Measurements from ENCODE around the gene EPB41L1. TPM values are rescaled to one million over a fixed set of nuclear protein-coding genes. Genes with fewer than 3 reads are reported as not detected.

EPB41L1 gene
- total RNA-seq, 3 donors from 2014 or later (not counting 1 experiment from before 2014, with no cell fraction given), result 0.21 to 0.29 TPM; not detected in 1

- no peaks in the 10 kb centered on the region for H3K4me1 ChIP-seq (ENCODE audit: control insufficient read depth, insufficient read depth, low read length)
- no peak overlapping the region for H3K27ac ChIP-seq (ENCODE audit: low read length)
- TF ChIP-seq CTCF (IDR thresholded peaks at IDR 0.05), result no peak
- Mint-ChIP-seq H3K4me3 (no peak overlapping the region), H3K27ac (no peak overlapping the region), H3K27me3 (ENCODE audit: low read depth in 2 of 2) (no peaks in the 10 kb centered on the region), H3K4me1 (no peaks in the 10 kb centered on the region), H3K36me3 (no peaks in the 10 kb centered on the region), H3K9me3 (no peaks in the 10 kb centered on the region)
- no peak for ATAC-seq
- WGBS (ENCODE audit: insufficient coverage), result 91% methylated on average over 12 of the region's 12 CpGs
- no peaks in the 10 kb centered on the region for H3K36me3 ChIP-seq (ENCODE audit: control insufficient read depth, insufficient read depth, low read length)
- intact Hi-C loops (cut with micrococcal nuclease), result no loop called here
- no peaks in the 10 kb centered on the region for H3K27me3 ChIP-seq (ENCODE audit: control insufficient read depth, insufficient read depth, low read length)
- H3K4me3 ChIP-seq (ENCODE audit: low read length), result no peak overlapping the region
- H3K9me3 ChIP-seq (ENCODE audit: control insufficient read depth, insufficient read depth, low read length), result no peaks in the 10 kb centered on the region
- no peak for DNase-seq
These were observed 107.9 kb downstream of the EPB41L1 start for GRCh38 chr20:36262440-36262839.

- Histone ChIP-seq H3K36me3 (ENCODE audit: control insufficient read depth, insufficient read depth, low read length) (no peaks in the 10 kb centered on the region), H3K4me3 (ENCODE audit: low read length) (no peak overlapping the region), H3K9me3 (ENCODE audit: control insufficient read depth, insufficient read depth, low read length) (no peaks in the 10 kb centered on the region), H3K27ac (ENCODE audit: low read length) (no peak overlapping the region), H3K27me3 (ENCODE audit: control insufficient read depth, insufficient read depth, low read length) (no peaks in the 10 kb centered on the region), H3K4me1 (ENCODE audit: control insufficient read depth, insufficient read depth, low read length) (no peaks in the 10 kb centered on the region)
- Mint-ChIP-seq H3K4me1 (no peaks in the 10 kb centered on the region), H3K9me3 (no peaks in the 10 kb centered on the region), H3K36me3 (no peaks in the 10 kb centered on the region), H3K4me3 (no peak overlapping the region), H3K27ac (no peak overlapping the region), H3K27me3 (ENCODE audit: low read depth in 2 of 2) (no peaks in the 10 kb centered on the region)
- TF ChIP-seq CTCF (IDR thresholded peaks at IDR 0.05), result no peak
- ATAC-seq, result no peak
- WGBS (ENCODE audit: insufficient coverage), result 89% methylated on average over 20 of the region's 20 CpGs
- intact Hi-C loops (cut with micrococcal nuclease), result no loop called here
- DNase-seq, result no peak
These were observed 110.1 kb downstream of the EPB41L1 start for GRCh38 chr20:36264426-36265246.

- Mint-ChIP-seq H3K36me3 (no peaks in the 10 kb centered on the region), H3K27ac (no peak overlapping the region), H3K27me3 (ENCODE audit: low read depth in 2 of 2) (no peaks in the 10 kb centered on the region), H3K4me3 (no peak overlapping the region), H3K9me3 (no peaks in the 10 kb centered on the region), H3K4me1 (no peaks in the 10 kb centered on the region)
- no peak for ATAC-seq
- no peak overlapping the region for H3K27ac ChIP-seq (ENCODE audit: low read length)
- no peak for DNase-seq
- H3K4me1 ChIP-seq (ENCODE audit: control insufficient read depth, insufficient read depth, low read length), result no peaks in the 10 kb centered on the region
- no peaks in the 10 kb centered on the region for H3K27me3 ChIP-seq (ENCODE audit: control insufficient read depth, insufficient read depth, low read length)
- intact Hi-C loops (cut with micrococcal nuclease), result no loop called here
- no peaks in the 10 kb centered on the region for H3K9me3 ChIP-seq (ENCODE audit: control insufficient read depth, insufficient read depth, low read length)
- TF ChIP-seq CTCF (IDR thresholded peaks at IDR 0.05), result no peak
- WGBS (ENCODE audit: insufficient coverage), result 90% methylated on average over 5 of the region's 6 CpGs
- no peaks in the 10 kb centered on the region for H3K36me3 ChIP-seq (ENCODE audit: control insufficient read depth, insufficient read depth, low read length)
- H3K4me3 ChIP-seq (ENCODE audit: low read length), result no peak overlapping the region
These were observed 111.6 kb downstream of the EPB41L1 start for GRCh38 chr20:36266189-36266588.

Measured in natural killer cell (primary cell).